ENCODE measurements around the gene SLC1A1.

Gene SLC1A1

GRCh38 chr9:4499917-4500316, 9.6 kb downstream of the SLC1A1 start:
- Histone ChIP-seq H4K20me1 (ENCODE audit: insufficient read depth, low read length) (no peaks in the 10 kb centered on the region), H3K27ac (ENCODE audit: low read depth, low read length, poor library complexity, severe bottlenecking) (no peak overlapping the region), H3F3A (ENCODE audit: insufficient read depth, low read length) (no peaks in the 10 kb centered on the region), H3K36me3 (ENCODE audit: insufficient read depth, low read length) (no peaks in the 10 kb centered on the region), H3K9ac (ENCODE audit: low read length) (no peak overlapping the region), H3K4me1 (ENCODE audit: insufficient read depth, low read length, severe bottlenecking) (no peaks in the 10 kb centered on the region), H2AFZ (ENCODE audit: low read length) (no peak overlapping the region), H3K9me2 (ENCODE audit: low read depth, low read length) (no peaks in the 10 kb centered on the region), H3K4me2 (ENCODE audit: low read length) (no peak overlapping the region), H3K79me2 (ENCODE audit: insufficient read depth, low read length) (no peaks in the 10 kb centered on the region), H3K27me3 (ENCODE audit: insufficient read depth, low read length) (peaks cover 3% of the 10 kb centered on the region; the same call in 1 of the 2 replicates), H3K4me3 (ENCODE audit: low read depth, low read length, poor library complexity, severe bottlenecking) (no peak overlapping the region), H3K9me3 (ENCODE audit: low read length) (no peaks in the 10 kb centered on the region)
- no peak for TF ChIP-seq CTCF (IDR thresholded peaks at IDR 0.05; ENCODE audit: low read length)
- TF ChIP-seq EZH2 (IDR thresholded peaks at IDR 0.05; ENCODE audit: borderline replicate concordance, low read length) = no peak

GRCh38 chr9:4501147-4501507, 10.9 kb downstream of the SLC1A1 start:
- Histone ChIP-seq H3K79me2 (ENCODE audit: insufficient read depth, low read length) (no peaks in the 10 kb centered on the region), H3K36me3 (ENCODE audit: insufficient read depth, low read length) (no peaks in the 10 kb centered on the region), H3K4me1 (ENCODE audit: insufficient read depth, low read length, severe bottlenecking) (no peaks in the 10 kb centered on the region), H3K27ac (ENCODE audit: low read depth, low read length, poor library complexity, severe bottlenecking) (no peak overlapping the region), H4K20me1 (ENCODE audit: insufficient read depth, low read length) (no peaks in the 10 kb centered on the region), H3K27me3 (ENCODE audit: insufficient read depth, low read length) (0 out of 2 replicates have a peak, but pooled peaks cover 3% of the 10 kb centered on the region), H3K9me2 (ENCODE audit: low read depth, low read length) (no peaks in the 10 kb centered on the region), H3K9ac (ENCODE audit: low read length) (no peak overlapping the region), H2AFZ (ENCODE audit: low read length) (no peak overlapping the region), H3F3A (ENCODE audit: insufficient read depth, low read length) (no peaks in the 10 kb centered on the region), H3K4me3 (ENCODE audit: low read depth, low read length, poor library complexity, severe bottlenecking) (no peak overlapping the region), H3K4me2 (ENCODE audit: low read length) (no peak overlapping the region), H3K9me3 (ENCODE audit: low read length) (no peaks in the 10 kb centered on the region)
- no peak for TF ChIP-seq EZH2 (IDR thresholded peaks at IDR 0.05; ENCODE audit: borderline replicate concordance, low read length)
- no peak for TF ChIP-seq CTCF (IDR thresholded peaks at IDR 0.05; ENCODE audit: low read length)

GRCh38 chr9:4502444-4502843, 12.2 kb downstream of the SLC1A1 start:
- no peaks in the 10 kb centered on the region for H3K27me3 ChIP-seq (ENCODE audit: insufficient read depth, low read length)
- H3K36me3 ChIP-seq (ENCODE audit: insufficient read depth, low read length) = no peaks in the 10 kb centered on the region
- H3K4me3 ChIP-seq (ENCODE audit: low read depth, low read length, poor library complexity, severe bottlenecking) = no peak overlapping the region
- no peaks in the 10 kb centered on the region for H4K20me1 ChIP-seq (ENCODE audit: insufficient read depth, low read length)
- H3K9me3 ChIP-seq (ENCODE audit: low read length) = no peaks in the 10 kb centered on the region
- TF ChIP-seq EZH2 (IDR thresholded peaks at IDR 0.05; ENCODE audit: borderline replicate concordance, low read length) (no peak), CTCF (IDR thresholded peaks at IDR 0.05; ENCODE audit: low read length) (no peak)
- no peak overlapping the region for H2AFZ ChIP-seq (ENCODE audit: low read length)
- H3F3A ChIP-seq (ENCODE audit: insufficient read depth, low read length) = no peaks in the 10 kb centered on the region
- no peak overlapping the region for H3K4me2 ChIP-seq (ENCODE audit: low read length)
- H3K27ac ChIP-seq (ENCODE audit: low read depth, low read length, poor library complexity, severe bottlenecking) = no peak overlapping the region
- no peaks in the 10 kb centered on the region for H3K4me1 ChIP-seq (ENCODE audit: insufficient read depth, low read length, severe bottlenecking)
- no peaks in the 10 kb centered on the region for H3K79me2 ChIP-seq (ENCODE audit: insufficient read depth, low read length)
- H3K9ac ChIP-seq (ENCODE audit: low read length) = no peak overlapping the region
- no peaks in the 10 kb centered on the region for H3K9me2 ChIP-seq (ENCODE audit: low read depth, low read length)

All from OCI-LY1 (cell line).